IMR-90 (cell line): Measurements from ENCODE around the gene ZYX. TPM values are rescaled to one million over a fixed set of nuclear protein-coding genes. Genes with fewer than 3 reads are reported as not detected.

Source experiments
- ATAC-seq: fragments of 200-7000 bp; cut with Tn5 transposase; 2 replicates; pipeline ENCODE4 v1.9.1; 2020; ENCODE audit warnings: low read depth, mild to moderate bottlenecking, moderate library complexity
- BruUV-seq: library from RNA; stranded (reverse); fragments of 400-500 nt; replicated peaks from 2 replicates; lab custom pipeline; 2021; lab: Mats Ljungman, UMichigan
- CTCF ChIA-PET: fragments of 300-600 bp; formaldehyde crosslinking; extraction: SDS; loops from one replicate; lab custom pipeline; 2021; ENCODE audit warnings: antibody characterized with exemption; lab: Yijun Ruan, JAX
- POLR2A ChIA-PET: fragments of 300-600 bp; sonication (Branson Sonifier 250); formaldehyde crosslinking; loops from one replicate; lab custom pipeline; 2022; ENCODE audit warnings: antibody characterized with exemption; ENCODE audit not compliant: unreplicated experiment; lab: Charles Lee
- DNase-seq: peaks from one replicate; pipeline ENCODE4 v3.0.0; 2013
- H2AFZ ChIP-seq: replicated peaks from 2 replicates; pipeline ENCODE3; 2013; ENCODE audit warnings: low read length, mild to moderate bottlenecking; ENCODE audit not compliant: poor library complexity
- H2AK5ac ChIP-seq: 2 replicates; pipeline ENCODE4 v1.6.1; 2013; ENCODE audit warnings: low read depth, low read length, inconsistent platforms
- H2AK9ac ChIP-seq: replicated peaks from 2 replicates; pipeline ENCODE3; 2013; ENCODE audit warnings: mild to moderate bottlenecking, low read depth, low read length, moderate library complexity; ENCODE audit not compliant: poor library complexity
- H2BK120ac ChIP-seq: 2 replicates; pipeline ENCODE4 v1.6.1; 2013; ENCODE audit warnings: low read depth, low read length, inconsistent platforms
- H2BK15ac ChIP-seq: 3 replicates; pipeline ENCODE4 v1.6.1; 2013; ENCODE audit warnings: low read depth, low read length, inconsistent platforms
- H2BK20ac ChIP-seq: 2 replicates; pipeline ENCODE4 v1.6.1; 2013; ENCODE audit warnings: low read depth, mild to moderate bottlenecking, inconsistent platforms, low read length, moderate library complexity
- H2BK5ac ChIP-seq: 2 replicates; pipeline ENCODE4 v1.6.1; 2013; ENCODE audit warnings: mild to moderate bottlenecking, low read depth, low read length, inconsistent platforms; ENCODE audit not compliant: poor library complexity, severe bottlenecking
- H3K14ac ChIP-seq: replicated peaks from 2 replicates; pipeline ENCODE4 v1.6.1; 2013; ENCODE audit warnings: low read depth, low read length, inconsistent platforms
- H3K18ac ChIP-seq: 2 replicates; pipeline ENCODE4 v1.6.1; 2013; ENCODE audit warnings: low read depth, low read length, control low read depth
- H3K23ac ChIP-seq: 2 replicates; pipeline ENCODE4 v1.6.1; 2013; ENCODE audit warnings: low read depth, low read length, inconsistent platforms
- H3K27ac ChIP-seq: 2 replicates; pipeline ENCODE4 v1.5.1; 2013; ENCODE audit warnings: mild to moderate bottlenecking, control low read depth, low read length; ENCODE audit not compliant: insufficient read depth
- H3K27me3 ChIP-seq: 2 replicates; pipeline ENCODE4 v1.6.1; 2013; ENCODE audit warnings: low read length; ENCODE audit not compliant: control insufficient read depth, insufficient read depth
- H3K36me3 ChIP-seq: 2 replicates; pipeline ENCODE4 v1.6.1; 2013; ENCODE audit warnings: low read length, mixed read lengths; ENCODE audit not compliant: control insufficient read depth, insufficient read depth
- H3K4ac ChIP-seq: 2 replicates; pipeline ENCODE4 v1.6.1; 2013; ENCODE audit warnings: low read depth, low read length, inconsistent platforms
- H3K4me1 ChIP-seq: 2 replicates; pipeline ENCODE4 v1.6.1; 2013; ENCODE audit warnings: low read length, mixed read lengths; ENCODE audit not compliant: control insufficient read depth, insufficient read depth
- H3K4me2 ChIP-seq: 2 replicates; pipeline ENCODE4 v1.6.1; 2013; ENCODE audit warnings: low read depth, mild to moderate bottlenecking, control low read depth, low read length, moderate library complexity
- H3K4me3 ChIP-seq: 2 replicates; pipeline ENCODE4 v1.5.1; 2013; ENCODE audit warnings: low read depth, mild to moderate bottlenecking, control low read depth, low read length, moderate library complexity; ENCODE audit not compliant: insufficient read depth
- H3K56ac ChIP-seq: 2 replicates; pipeline ENCODE4 v1.6.1; 2013; ENCODE audit warnings: low read length, inconsistent platforms; ENCODE audit not compliant: insufficient read depth; ENCODE audit errors: extremely low read depth
- H3K79me1 ChIP-seq, 2 experiments: 2 replicates each; pipeline ENCODE4 v1.6.1; 2013; ENCODE audit warnings: low read length in 2 of 2, inconsistent platforms in 1 of 2, low read depth in 1 of 2
- H3K9ac ChIP-seq: 2 replicates; pipeline ENCODE4 v1.6.1; 2013; ENCODE audit warnings: low read depth, low read length, control low read depth
- H3K9me1 ChIP-seq: 2 replicates; pipeline ENCODE4 v1.6.1; 2013; ENCODE audit warnings: low read length, inconsistent platforms; ENCODE audit not compliant: insufficient read depth
- H3K9me3 ChIP-seq: 2 replicates; pipeline ENCODE4 v1.6.1; 2013; ENCODE audit warnings: low read length; ENCODE audit not compliant: control insufficient read depth, insufficient read depth
- H4K20me1 ChIP-seq: 2 replicates; pipeline ENCODE4 v1.6.1; 2013; ENCODE audit warnings: low read length, inconsistent platforms; ENCODE audit not compliant: insufficient read depth
- H4K5ac ChIP-seq: 2 replicates; pipeline ENCODE4 v1.6.1; 2013; ENCODE audit warnings: mild to moderate bottlenecking, low read depth, low read length, control low read depth
- H4K8ac ChIP-seq, 2 experiments: 2 replicates each; pipeline ENCODE4 v1.6.1; 2013; ENCODE audit warnings: low read depth in 2 of 2, low read length in 2 of 2, control low read depth in 1 of 2, inconsistent platforms in 1 of 2
- H4K91ac ChIP-seq: 2 replicates; pipeline ENCODE4 v1.6.1; 2013; ENCODE audit warnings: low read depth, low read length, inconsistent platforms; ENCODE audit not compliant: insufficient read depth
- BHLHE40 ChIP-seq: fragments of 150-350 bp; IDR thresholded peaks from 2 replicates; pipeline ENCODE4 v1.6.1; 2016; ENCODE audit warnings: mild to moderate bottlenecking, low read depth, low read length
- CEBPB ChIP-seq: IDR thresholded peaks from 2 replicates; pipeline ENCODE4 v1.6.1; 2012; ENCODE audit warnings: low read depth, low read length, improper control_type of control experiment
- CHD1 ChIP-seq: IDR thresholded peaks from 2 replicates; pipeline ENCODE4 v1.6.1; 2012; ENCODE audit warnings: low read depth, low read length, improper control_type of control experiment
- FOS ChIP-seq: fragments of 150-350 bp; IDR thresholded peaks from 2 replicates; pipeline ENCODE4 v1.6.1; 2016; ENCODE audit warnings: low read depth, low read length
- MAFK ChIP-seq: IDR thresholded peaks from 2 replicates; pipeline ENCODE4 v1.6.1; 2012; ENCODE audit warnings: low read depth, low read length, improper control_type of control experiment
- MAZ ChIP-seq: IDR thresholded peaks from 2 replicates; pipeline ENCODE4 v1.6.1; 2012; ENCODE audit warnings: low read depth, mild to moderate bottlenecking, low read length, improper control_type of control experiment, moderate library complexity, borderline replicate concordance
- MXI1 ChIP-seq: IDR thresholded peaks from 2 replicates; pipeline ENCODE4 v1.6.1; 2012; ENCODE audit warnings: low read depth, mild to moderate bottlenecking, low read length, moderate library complexity, borderline replicate concordance
- NFE2L2 ChIP-seq: fragments of 150-350 bp; IDR thresholded peaks from 2 replicates; pipeline ENCODE4 v1.6.1; 2016; ENCODE audit warnings: low read depth, mild to moderate bottlenecking, low read length
- POLR2A ChIP-seq: IDR thresholded peaks from 2 replicates; pipeline ENCODE4 v1.6.1; 2012; ENCODE audit warnings: mild to moderate bottlenecking, low read depth, low read length
- RAD21 ChIP-seq: IDR thresholded peaks from 2 replicates; pipeline ENCODE4 v1.6.1; 2012; ENCODE audit warnings: low read length, improper control_type of control experiment
- RCOR1 ChIP-seq: IDR thresholded peaks from 2 replicates; pipeline ENCODE4 v1.6.1; 2012; ENCODE audit warnings: mild to moderate bottlenecking, low read length, improper control_type of control experiment; ENCODE audit not compliant: insufficient replicate concordance
- RFX5 ChIP-seq: IDR thresholded peaks from 2 replicates; pipeline ENCODE4 v1.8.0; 2012; ENCODE audit warnings: low read depth, mild to moderate bottlenecking, low read length, moderate library complexity
- SMC3 ChIP-seq: fragments of 150-350 bp; IDR thresholded peaks from 2 replicates; pipeline ENCODE4 v1.6.1; 2016; ENCODE audit warnings: low read depth, mild to moderate bottlenecking, antibody characterized with exemption, low read length, moderate library complexity
- WGBS, 2 experiments: methylation state at CpG; one replicate each; pipeline versions ENCODE4 v1.1.5 to v1.1.7; 2013; ENCODE audit warnings: missing lambda C conversion rate in 2 of 2; ENCODE audit not compliant: insufficient read length in 1 of 2; ENCODE audit errors: extremely low coverage in 2 of 2; 5-methylcytosine and 5-hydroxymethylcytosine counted together
- dilution Hi-C: fragments of 300-500 bp; cut with HindIII; formaldehyde crosslinking; loops from one replicate; pipeline ENCODE4 v1.14.3; 2018; ENCODE audit warnings: low sequenced_read_pairs; ENCODE audit not compliant: unreplicated experiment
- in situ Hi-C: fragments of 300-500 bp; cut with MboI; formaldehyde crosslinking; loops from 3 replicates; pipeline ENCODE4 v1.14.3; 2019; ENCODE audit warnings: low sequenced_read_pairs, inconsistent platforms, mixed read lengths
- intact Hi-C: fragments of 100-400 bp; cut with micrococcal nuclease; formaldehyde crosslinking; loops from 2 replicates; pipeline ENCODE4 v1.10.0; 2022
- polyA plus RNA-seq, 3 experiments: library from polyadenylated mRNA; depleted of rRNA; stranded (reverse); fragments of >200 nt; gene quantifications; 2 replicates each; pipeline ENCODE4 v1.2.3, GENCODE V29; 2012; ENCODE audit warnings: low replicate concordance in 1 of 3
- total RNA-seq: library from RNA; depleted of rRNA; stranded (reverse); fragments of >200 nt; gene quantifications from 2 replicates; pipeline ENCODE4 v1.2.3, GENCODE V29; 2012
- TF ChIP-seq, protein P1 (sequence below): fragments of 150-350 bp; IDR thresholded peaks from 2 replicates; pipeline ENCODE4 v1.6.1; 2016; ENCODE audit warnings: low read depth, mild to moderate bottlenecking, low read length, moderate library complexity, borderline replicate concordance
- TF ChIP-seq, protein P2 (sequence below): conservative IDR thresholded peaks from 2 replicates; pipeline ENCODE4 v1.5.1; 2012; ENCODE audit warnings: mild to moderate bottlenecking, low read depth, low read length, improper control_type of control experiment
- TF ChIP-seq, protein P3 (sequence below): fragments of 150-350 bp; IDR thresholded peaks from 2 replicates; pipeline ENCODE4 v1.6.1; 2017; ENCODE audit warnings: mild to moderate bottlenecking, antibody characterized with exemption, low read length, low read depth

The ZYX gene
- total and polyA plus RNA-seq, 2 of the 4 experiments (the other 2 are of a cell fraction) = 22.6 to 334 TPM

DNA sequence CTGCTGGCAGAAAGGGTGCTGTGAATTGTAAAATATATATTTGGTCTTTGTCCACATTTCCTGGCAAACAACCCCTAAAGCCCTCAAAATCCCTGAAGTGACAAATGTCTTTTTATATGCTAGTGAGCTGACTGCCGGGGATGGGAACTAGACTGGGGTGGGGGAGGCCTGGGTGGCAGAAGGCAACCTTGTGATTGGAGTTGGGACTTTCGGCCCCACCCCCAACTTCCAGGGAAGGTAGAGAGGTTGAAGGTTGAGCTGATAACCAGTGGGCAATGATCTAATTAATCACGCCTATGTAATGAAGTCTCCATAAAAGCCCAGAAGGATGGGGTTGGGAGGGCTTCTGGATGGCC lies 24.8 kb downstream of the ZYX start:
- Histone ChIP-seq H2AFZ (no peak overlapping the region), H2BK5ac (no peak overlapping the region), H3K36me3 (no peaks in the 10 kb centered on the region), H3K4me2 (no peak overlapping the region), H2AK5ac (no peak overlapping the region), H3K23ac (no peak overlapping the region), H3K27me3 (peaks cover 5% of the 10 kb centered on the region), H3K56ac (no peak overlapping the region), H3K4ac (no peak overlapping the region), H3K9ac (no peak overlapping the region), H3K4me3 (no peak overlapping the region), H4K8ac (no peak overlapping the region), H4K91ac (no peak overlapping the region), H4K5ac (no peak overlapping the region), H2BK20ac (no peak overlapping the region), H2AK9ac (no peak overlapping the region), H3K9me3 (no peaks in the 10 kb centered on the region), H3K9me1 (no peaks in the 10 kb centered on the region), H4K20me1 (no peaks in the 10 kb centered on the region), H2BK120ac (no peak overlapping the region), H3K14ac (no peak overlapping the region), H3K79me1 (no peaks in the 10 kb centered on the region), H3K27ac (no peak overlapping the region), H2BK15ac (no peak overlapping the region), H3K4me1 (peaks cover 12% of the 10 kb centered on the region; the same call in 1 of the 2 replicates), H3K18ac (no peak overlapping the region)
- in situ Hi-C loops = no loop called here
- ATAC-seq (no peak), DNase-seq (no peak)
- POLR2A ChIA-PET = no interaction called here
- WGBS, 2 experiments = no CpG with 5 or more reads among the region's 3 CpGs
- intact Hi-C loops = no loop called here
- CTCF ChIA-PET = interaction anchor here (0.6 to 2.6 kb wide), 3 partner anchors 10 to 166 kb away, joined by 6 to 9 read pairs (median 8); no protein-coding TSS in a partner anchor
- dilution Hi-C loops = no loop called here
- BruUV-seq = no TSS peak
- no peak for TF ChIP-seq SMC3
- TF ChIP-seq RCOR1 = no peak
- no peak for TF ChIP-seq RFX5
- TF ChIP-seq, protein P1, sequence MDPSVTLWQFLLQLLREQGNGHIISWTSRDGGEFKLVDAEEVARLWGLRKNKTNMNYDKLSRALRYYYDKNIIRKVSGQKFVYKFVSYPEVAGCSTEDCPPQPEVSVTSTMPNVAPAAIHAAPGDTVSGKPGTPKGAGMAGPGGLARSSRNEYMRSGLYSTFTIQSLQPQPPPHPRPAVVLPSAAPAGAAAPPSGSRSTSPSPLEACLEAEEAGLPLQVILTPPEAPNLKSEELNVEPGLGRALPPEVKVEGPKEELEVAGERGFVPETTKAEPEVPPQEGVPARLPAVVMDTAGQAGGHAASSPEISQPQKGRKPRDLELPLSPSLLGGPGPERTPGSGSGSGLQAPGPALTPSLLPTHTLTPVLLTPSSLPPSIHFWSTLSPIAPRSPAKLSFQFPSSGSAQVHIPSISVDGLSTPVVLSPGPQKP = no peak
- no peak for TF ChIP-seq RAD21
- TF ChIP-seq BHLHE40 = no peak
- TF ChIP-seq MAFK = no peak
- TF ChIP-seq, protein P2, sequence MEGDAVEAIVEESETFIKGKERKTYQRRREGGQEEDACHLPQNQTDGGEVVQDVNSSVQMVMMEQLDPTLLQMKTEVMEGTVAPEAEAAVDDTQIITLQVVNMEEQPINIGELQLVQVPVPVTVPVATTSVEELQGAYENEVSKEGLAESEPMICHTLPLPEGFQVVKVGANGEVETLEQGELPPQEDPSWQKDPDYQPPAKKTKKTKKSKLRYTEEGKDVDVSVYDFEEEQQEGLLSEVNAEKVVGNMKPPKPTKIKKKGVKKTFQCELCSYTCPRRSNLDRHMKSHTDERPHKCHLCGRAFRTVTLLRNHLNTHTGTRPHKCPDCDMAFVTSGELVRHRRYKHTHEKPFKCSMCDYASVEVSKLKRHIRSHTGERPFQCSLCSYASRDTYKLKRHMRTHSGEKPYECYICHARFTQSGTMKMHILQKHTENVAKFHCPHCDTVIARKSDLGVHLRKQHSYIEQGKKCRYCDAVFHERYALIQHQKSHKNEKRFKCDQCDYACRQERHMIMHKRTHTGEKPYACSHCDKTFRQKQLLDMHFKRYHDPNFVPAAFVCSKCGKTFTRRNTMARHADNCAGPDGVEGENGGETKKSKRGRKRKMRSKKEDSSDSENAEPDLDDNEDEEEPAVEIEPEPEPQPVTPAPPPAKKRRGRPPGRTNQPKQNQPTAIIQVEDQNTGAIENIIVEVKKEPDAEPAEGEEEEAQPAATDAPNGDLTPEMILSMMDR = no peak
- TF ChIP-seq NFE2L2 = no peak
- TF ChIP-seq POLR2A = no peak
- no peak for TF ChIP-seq CHD1
- TF ChIP-seq CEBPB = no peak
- no peak for TF ChIP-seq FOS
- no peak for TF ChIP-seq MXI1
- no peak for TF ChIP-seq MAZ
- TF ChIP-seq, protein P3, sequence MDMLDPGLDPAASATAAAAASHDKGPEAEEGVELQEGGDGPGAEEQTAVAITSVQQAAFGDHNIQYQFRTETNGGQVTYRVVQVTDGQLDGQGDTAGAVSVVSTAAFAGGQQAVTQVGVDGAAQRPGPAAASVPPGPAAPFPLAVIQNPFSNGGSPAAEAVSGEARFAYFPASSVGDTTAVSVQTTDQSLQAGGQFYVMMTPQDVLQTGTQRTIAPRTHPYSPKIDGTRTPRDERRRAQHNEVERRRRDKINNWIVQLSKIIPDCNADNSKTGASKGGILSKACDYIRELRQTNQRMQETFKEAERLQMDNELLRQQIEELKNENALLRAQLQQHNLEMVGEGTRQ = no peak
